ENCODE results near the gene RAB4A. TPM values are rescaled to one million over a fixed set of nuclear protein-coding genes. Genes with fewer than 3 reads are reported as not detected.

Gene RAB4A
- total and polyA plus RNA-seq, 10 of the 15 experiments (the other 5 are each of a cell fraction or from before 2014, with no cell fraction given), result 4.0 to 35.8 (median 17.7) TPM

GRCh38 chr1:229340496-229340895 is 69.6 kb downstream of the RAB4A start (continued):
- TF ChIP-seq USF1 (IDR thresholded peaks at IDR 0.05; ENCODE audit: borderline replicate concordance, extremely low read length, insufficient read depth, low read depth, low read length), result no peak
- TF ChIP-seq NBN (IDR thresholded peaks at IDR 0.05), result no peak
- no peak for TF ChIP-seq E2F8 (IDR thresholded peaks at IDR 0.05; ENCODE audit: low read depth, partially characterized antibody)
- TF ChIP-seq RCOR1 (conservative IDR thresholded peaks at IDR 0.05; ENCODE audit: low read depth, low read length), result no peak
- TF ChIP-seq BCL11A (IDR thresholded peaks at IDR 0.05; ENCODE audit: low read depth, low read length), result no peak
- TF ChIP-seq ZBED1 (IDR thresholded peaks at IDR 0.05; ENCODE audit: borderline replicate concordance), result no peak
- TF ChIP-seq SIX5 (IDR thresholded peaks at IDR 0.05; ENCODE audit: low read depth, low read length, severe bottlenecking), result no peak
- no peak for TF ChIP-seq SPI1 (IDR thresholded peaks at IDR 0.05; ENCODE audit: borderline replicate concordance, insufficient read depth, low read depth, low read length)
- TF ChIP-seq MEF2B (IDR thresholded peaks at IDR 0.05; ENCODE audit: partially characterized antibody, poor library complexity, severe bottlenecking), result no peak
